NOMO-1 treated with dmso at 0.1 percent for 144 hours (cell line): ENCODE measurements around the gene PIWIL4.
"Not testable (repeated sequence)": the region's sequence is repeated elsewhere in the genome, so short reads cannot be mapped to it uniquely, and the experiment has no call there.

Experiments
- DNase-seq: peaks from one replicate; lab custom pipeline; 2025; ENCODE audit not compliant: unreplicated experiment; lab: John Stamatoyannopoulos, UW

PIWIL4 gene

GRCh38 chr11:94546886-94547285 is 20.3 kb upstream of the PIWIL4 start:
- DNase-seq, result no peak

DNA sequence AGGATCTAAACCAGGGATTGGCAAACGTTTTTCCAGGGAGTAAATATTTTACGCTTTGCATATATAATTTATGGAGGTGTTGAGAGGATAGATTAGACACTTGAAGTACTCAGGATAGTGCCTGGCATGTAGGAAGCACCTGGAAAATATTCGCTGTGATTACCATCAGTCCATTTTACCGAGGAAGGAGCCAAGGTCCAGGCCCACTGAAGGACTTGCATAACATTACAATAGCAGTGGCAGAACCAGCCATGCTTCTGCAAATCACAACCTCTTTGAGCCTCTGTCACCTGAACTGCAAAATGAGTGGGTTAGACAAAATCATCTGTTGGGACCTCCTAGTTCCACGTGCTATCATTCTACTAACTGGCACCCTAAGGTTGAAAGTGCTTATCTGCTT is 18.0 kb upstream of the PIWIL4 start:
- no peak for DNase-seq

- no peak for DNase-seq
Observed at GRCh38 chr11:94550513-94550912, 16.7 kb upstream of the PIWIL4 start.

- DNase-seq, result no peak
Observed at GRCh38 chr11:94553938-94554337, 13.2 kb upstream of the PIWIL4 start.

DNA sequence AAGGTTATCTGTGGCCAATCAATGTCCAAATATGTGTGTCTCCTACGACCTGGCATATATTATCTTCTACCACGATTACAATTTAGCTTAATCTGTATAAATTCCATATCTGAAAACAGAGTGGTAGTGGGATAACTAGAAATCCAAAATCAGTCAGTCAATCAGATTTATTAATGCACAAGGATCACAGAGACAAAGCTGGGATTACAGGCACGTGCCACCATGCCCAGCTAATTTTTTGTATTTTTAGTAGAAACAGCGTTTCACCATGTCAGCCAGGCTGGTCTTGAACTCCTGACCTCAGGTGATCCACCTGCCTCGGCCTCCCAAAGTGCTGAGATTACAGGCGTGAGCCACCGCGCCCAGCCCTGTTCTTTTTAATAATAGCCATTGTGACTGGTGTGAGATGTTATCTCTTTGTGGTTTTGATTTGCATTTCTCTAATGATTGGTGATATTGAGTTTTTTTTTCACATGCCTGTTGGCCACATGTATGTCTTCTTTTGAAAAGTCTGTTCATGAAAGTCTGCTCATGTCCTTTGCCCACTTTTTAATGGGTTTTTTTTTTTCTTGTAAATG is 11.3 kb upstream of the PIWIL4 start:
- not testable (repeated sequence) for DNase-seq

- no peak for DNase-seq
Observed at GRCh38 chr11:94557421-94557820, 9.7 kb upstream of the PIWIL4 start.

GRCh38 chr11:94557992-94558391 is 9.2 kb upstream of the PIWIL4 start:
- DNase-seq, result no peak

DNA sequence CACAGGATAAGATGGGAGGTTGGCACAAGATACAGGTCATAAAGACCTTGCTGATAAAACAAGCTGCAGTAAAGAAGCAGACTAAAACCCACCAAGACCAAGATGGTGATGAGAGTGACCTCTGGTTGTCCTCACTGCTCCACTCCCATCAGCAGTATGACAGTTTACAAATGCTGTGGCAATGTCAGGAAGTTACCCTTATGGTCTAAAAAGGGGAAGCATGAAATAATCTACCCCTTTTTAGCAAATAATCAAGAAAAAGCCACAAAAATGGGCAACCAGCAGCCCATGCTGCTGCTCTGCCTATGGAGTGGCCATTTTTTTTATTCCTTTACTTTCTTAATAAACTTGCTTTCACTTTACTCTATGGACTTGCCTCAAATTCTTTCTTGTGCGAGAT is 8.7 kb upstream of the PIWIL4 start:
- DNase-seq, result peak; percentile 72

DNA sequence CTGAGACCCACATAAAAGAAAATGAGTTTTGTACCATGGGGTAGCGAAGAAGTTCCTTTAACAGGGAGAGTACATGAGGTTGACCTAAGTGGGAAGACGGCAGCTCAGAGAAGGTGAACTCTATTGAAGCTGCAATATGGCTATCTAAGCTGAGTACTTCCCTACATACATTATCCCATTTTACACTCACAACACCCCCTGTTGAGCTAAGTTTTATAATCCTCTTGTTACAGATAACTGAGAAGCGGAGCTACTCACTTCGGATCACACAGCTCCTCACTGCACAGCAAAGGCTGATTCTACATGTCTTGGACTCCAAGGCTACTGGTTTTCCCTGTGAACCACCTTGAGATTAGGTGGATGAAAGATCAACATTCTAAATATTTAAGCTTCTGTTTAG is 8.2 kb upstream of the PIWIL4 start:
- DNase-seq, result no peak

- DNase-seq, result no peak
Observed at GRCh38 chr11:94559361-94559760, 7.8 kb upstream of the PIWIL4 start.

DNA sequence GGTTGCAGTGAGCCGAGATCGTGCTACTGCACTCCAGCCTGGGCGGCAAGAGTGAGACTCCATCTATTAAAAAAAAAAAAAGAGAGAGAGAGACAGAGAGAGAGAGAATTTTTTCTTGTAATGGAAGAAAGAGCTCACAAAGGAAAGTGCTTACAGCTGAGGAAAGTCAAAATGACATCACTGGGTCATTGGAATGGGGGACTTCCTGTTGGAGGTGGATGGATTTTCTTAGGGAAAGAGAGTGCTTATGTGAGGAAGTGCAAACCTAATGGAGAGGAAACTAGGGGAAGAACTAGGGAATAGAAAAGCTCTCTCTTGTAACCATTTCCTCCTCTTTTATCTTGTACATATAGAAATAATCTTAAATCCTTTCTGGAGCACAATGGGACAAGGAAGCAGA is 6.3 kb upstream of the PIWIL4 start:
- DNase-seq, result no peak

DNA sequence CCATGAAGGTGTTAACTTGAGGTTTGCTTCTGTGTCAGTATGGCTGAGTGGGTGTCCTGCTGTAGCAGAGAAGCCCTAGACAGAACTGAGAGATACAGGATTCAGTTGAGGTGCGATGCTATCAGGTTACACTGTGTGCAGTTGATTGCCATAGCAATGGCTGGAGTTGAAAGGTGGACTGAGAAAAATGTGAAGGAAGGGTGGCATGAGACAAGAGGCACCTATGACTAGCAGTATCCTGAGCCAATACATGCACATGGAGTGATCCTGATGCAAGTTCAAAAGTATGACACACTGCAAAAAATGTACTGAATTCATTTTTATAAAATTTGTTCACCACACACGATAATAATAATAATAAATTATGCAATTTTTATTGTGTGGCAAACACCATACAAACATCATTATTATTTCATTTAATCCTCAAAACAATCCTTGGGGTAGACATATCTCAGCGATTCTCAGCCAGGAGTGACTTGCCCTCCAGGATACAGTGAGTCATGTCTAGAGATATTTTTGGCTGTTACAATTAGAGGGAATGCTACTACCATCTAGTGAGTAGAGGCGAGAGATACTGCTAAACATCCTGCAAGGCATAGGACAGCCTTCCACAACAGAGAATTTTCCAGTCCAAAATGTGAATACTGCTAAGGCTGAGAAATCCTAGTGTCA is 3.9 kb upstream of the PIWIL4 start:
- no peak for DNase-seq

DNA sequence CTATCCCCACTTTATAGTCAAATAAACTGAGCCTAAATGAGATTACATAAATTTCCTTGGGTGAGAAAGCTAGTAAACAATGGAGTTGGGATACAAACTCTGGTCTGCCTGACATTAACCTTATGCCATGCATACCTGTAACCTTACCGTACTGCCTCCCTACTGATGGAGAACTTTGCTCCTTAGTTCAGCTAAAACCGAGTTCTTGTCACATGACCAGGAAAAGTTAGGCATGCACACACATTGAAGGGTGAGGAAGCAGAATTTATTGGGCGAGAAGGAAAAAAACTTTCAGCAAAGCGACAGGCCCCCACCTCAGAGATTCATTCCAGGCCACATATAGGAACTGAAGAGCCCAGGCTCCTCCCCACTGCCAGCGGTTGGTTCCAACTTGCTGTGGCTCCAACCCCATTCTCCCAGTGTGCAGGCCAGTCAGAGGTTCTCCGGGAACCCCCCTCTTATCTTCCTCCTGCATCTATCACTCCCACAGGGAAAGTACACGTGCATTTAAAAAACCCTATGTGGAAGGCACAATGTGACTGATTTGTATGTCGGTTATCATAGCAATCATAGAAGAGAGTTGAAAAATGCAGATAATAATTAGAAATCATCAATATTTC is 3.2 kb upstream of the PIWIL4 start:
- DNase-seq, result no peak

- no peak for DNase-seq
Observed at GRCh38 chr11:94568200-94568599, 1.0 kb downstream of the PIWIL4 start.

- no peak for DNase-seq
Observed at GRCh38 chr11:94568717-94569116, 1.5 kb downstream of the PIWIL4 start.

GRCh38 chr11:94572975-94573374 is 5.8 kb downstream of the PIWIL4 start:
- DNase-seq, result not testable (repeated sequence)

DNA sequence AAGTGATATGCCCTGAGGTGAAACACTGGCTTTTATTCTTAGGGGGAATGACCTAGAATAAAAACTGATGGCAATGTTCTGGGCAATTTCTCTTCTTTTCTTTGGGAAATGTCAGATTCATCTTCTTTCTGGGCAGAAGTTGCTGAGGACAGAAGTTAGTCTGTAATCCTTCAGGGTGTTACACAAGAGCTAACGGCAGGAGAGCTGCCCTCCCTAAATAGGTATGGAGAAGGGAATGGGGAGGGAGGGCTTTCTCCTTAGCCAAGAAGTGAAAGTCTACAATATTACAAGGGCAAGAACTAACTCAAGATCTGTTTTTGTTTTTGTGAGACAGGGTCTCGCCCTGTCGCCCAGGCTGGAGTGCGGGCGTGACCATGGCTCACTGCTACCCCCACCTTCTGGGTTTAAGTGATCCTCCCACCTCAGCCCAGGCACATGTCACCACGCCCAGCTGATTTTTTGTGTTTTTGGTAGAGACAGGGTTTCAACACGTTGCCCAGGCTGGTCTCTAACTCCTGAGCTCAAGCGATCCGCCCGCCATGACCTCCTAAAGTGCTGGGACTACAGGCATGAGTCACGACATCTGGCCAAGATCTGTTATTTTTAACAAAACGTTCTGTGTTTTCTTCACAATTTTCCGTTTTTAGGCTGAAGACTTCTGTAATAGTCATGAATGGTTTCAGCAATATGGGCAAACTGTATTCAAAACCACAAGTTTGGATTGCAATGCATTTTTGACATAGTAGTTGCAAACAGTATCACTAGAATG is 7.2 kb downstream of the PIWIL4 start:
- peak; percentile 95 for DNase-seq

DNA sequence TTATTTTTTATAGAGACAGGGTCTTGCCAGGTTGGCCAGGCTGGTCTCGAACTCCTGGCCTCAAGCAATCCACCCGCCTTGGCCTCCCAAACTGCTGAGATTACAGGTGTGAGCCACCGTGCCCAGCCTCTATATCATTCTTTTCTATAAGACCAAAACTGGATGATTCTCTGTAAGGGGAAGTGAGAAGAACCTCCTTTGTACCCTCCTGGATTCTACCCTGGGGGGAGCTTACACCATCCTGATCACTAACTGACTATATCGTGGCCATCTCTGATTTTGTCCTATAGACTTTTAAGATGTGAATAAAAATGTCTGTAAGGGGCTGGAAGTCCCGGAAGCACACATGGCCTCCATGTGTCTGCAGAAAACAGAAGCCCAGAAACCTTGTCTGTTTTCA is 9.1 kb downstream of the PIWIL4 start:
- no peak for DNase-seq

- DNase-seq, result no peak
Observed at GRCh38 chr11:94577841-94578240, 10.7 kb downstream of the PIWIL4 start.

GRCh38 chr11:94581926-94582325 is 14.8 kb downstream of the PIWIL4 start:
- peak; percentile 85 for DNase-seq

DNA sequence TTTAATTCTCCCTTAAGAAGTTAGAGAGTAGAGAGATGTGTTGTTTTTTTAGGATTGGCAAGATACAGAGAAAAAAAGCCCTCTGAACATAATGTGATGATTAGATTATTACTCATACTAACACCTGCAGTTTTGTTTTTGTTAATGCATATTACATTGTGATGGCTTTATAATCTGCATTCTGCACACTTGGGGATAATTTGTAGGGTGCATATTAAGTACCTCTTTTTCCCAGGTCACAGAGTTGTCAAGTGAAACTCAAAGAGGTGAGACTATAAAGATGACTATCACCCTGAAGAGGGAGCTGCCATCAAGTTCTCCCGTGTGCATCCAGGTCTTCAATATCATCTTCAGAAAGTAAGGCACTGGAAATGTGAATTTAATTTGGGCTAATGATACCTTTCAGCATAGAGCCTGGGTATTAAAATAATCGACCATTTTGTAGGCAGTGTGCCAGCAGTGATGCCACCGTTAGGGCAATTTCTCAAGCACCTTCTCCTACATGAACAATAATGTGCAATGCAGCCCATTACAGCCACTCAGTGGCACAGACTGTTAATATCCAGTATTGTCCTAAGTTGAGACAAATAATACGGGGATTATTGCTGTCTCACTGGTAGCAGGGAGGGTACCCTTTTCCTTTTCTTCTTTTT is 16.2 kb downstream of the PIWIL4 start:
- DNase-seq, result no peak
